SU-DHL-6 (cell line): ENCODE data around the gene LRRC4C.

Experiments
- CTCF ChIP-seq: fragments of 200-600 bp; sonication (generic); IDR thresholded peaks from one replicate; pipeline ENCODE4 v1.5.1; 2017; ENCODE audit warnings: antibody characterized with exemption, mild to moderate bottlenecking, low read length, moderate library complexity; ENCODE audit not compliant: insufficient read depth, poor library complexity, severe bottlenecking
- EZH2phosphoT487 ChIP-seq: fragments of 200-600 bp; sonication (generic), shearing (Covaris generic); conservative IDR thresholded peaks from 2 replicates; pipeline ENCODE4 v1.6.1; 2018; ENCODE audit warnings: mild to moderate bottlenecking, antibody characterized with exemption, low read length, moderate library complexity, mixed read lengths

GRCh38 chr11:40166892-40167291, 1292.6 kb downstream of the LRRC4C start:
- TF ChIP-seq CTCF (no peak), EZH2phosphoT487 (no peak)
